Measurements from ENCODE around the gene PPP1R37. TPM values are rescaled to one million over a fixed set of nuclear protein-coding genes. Genes with fewer than 3 reads are reported as not detected.

The PPP1R37 gene
- total and polyA plus RNA-seq, 4 experiments from 2014 or later, result 0.31 to 26.2 (median 13.3) TPM

GRCh38 chr19:45094137-45094536, 1.2 kb downstream of the PPP1R37 start:
- Histone ChIP-seq H3K4me1 (ENCODE audit: insufficient read depth, low read length) (peaks cover 57% of the 10 kb centered on the region), H3K27me3 (ENCODE audit: insufficient read depth, low read length) (no peaks in the 10 kb centered on the region)
- POLR2A ChIA-PET (ENCODE audit: partially characterized antibody), result interaction anchor here (5.0 kb wide), 1 partner anchor 17 kb away, joined by 106 read pairs; the partner anchor contains the start of genes GEMIN7 and ZNF296

GRCh38 chr19:45094707-45095106, 1.7 kb downstream of the PPP1R37 start:
- H3K27me3 ChIP-seq (ENCODE audit: insufficient read depth, low read length), result no peaks in the 10 kb centered on the region
- H3K27me3 Mint-ChIP-seq, result no peaks in the 10 kb centered on the region
- peaks cover 48 to 84% (median 67%) of the 10 kb centered on the region in 4 donors for H3K4me1 Mint-ChIP-seq
- no peaks in the 10 kb centered on the region for H3K9me3 Mint-ChIP-seq
- no peak overlapping the region for H3K27ac ChIP-seq (ENCODE audit: low read depth, low read length)
- peak overlapping the region; percentile 22 to 94 (median 45) for H3K27ac Mint-ChIP-seq
- no peak for DNase-seq
- no peaks in the 10 kb centered on the region for H3K9me3 ChIP-seq (ENCODE audit: control insufficient read depth in 1 of 2, low read length in 2 of 2)
- peaks cover 54% of the 10 kb centered on the region for H3K4me1 ChIP-seq (ENCODE audit: insufficient read depth, low read length)
- H3K4me3 ChIP-seq (ENCODE audit: low read length in 2 of 2), result no peak overlapping the region
- peaks cover 6% of the 10 kb centered on the region for H3K36me3 ChIP-seq (ENCODE audit: insufficient read depth, low read length)
- H3K4me3 Mint-ChIP-seq, result peak overlapping the region; percentile 76 to 98 (median 92)
- CTCF ChIA-PET (ENCODE audit: partially characterized antibody), result no interaction called here
- H3K36me3 Mint-ChIP-seq, result peaks cover 5 to 22% of the 10 kb centered on the region in 2 donors
- POLR2A ChIA-PET (ENCODE audit: partially characterized antibody), result no interaction called here
- intact Hi-C loops (cut with micrococcal nuclease), result loop anchor here (5.0 kb wide), 1 partner anchor 638 kb away; the partner anchor contains the start of genes FBXO46 and MEIOSIN

More at GRCh38 chr19:45094137-45094536, 1.2 kb downstream of the PPP1R37 start:
- peak overlapping the region; percentile 80 for H3K27ac ChIP-seq (ENCODE audit: low read depth, low read length)
- peak overlapping the region; percentile 66 to 94 (median 87) for H3K27ac Mint-ChIP-seq
- no peaks in the 10 kb centered on the region for H3K9me3 Mint-ChIP-seq
- intact Hi-C loops (cut with micrococcal nuclease), result loop anchor here (5.0 kb wide), 1 partner anchor 638 kb away; the partner anchor contains the start of genes FBXO46 and MEIOSIN
- no peaks in the 10 kb centered on the region for H3K27me3 Mint-ChIP-seq
- peaks cover 5 to 22% of the 10 kb centered on the region in 2 donors for H3K36me3 Mint-ChIP-seq
- no peak for DNase-seq
- CTCF ChIA-PET (ENCODE audit: partially characterized antibody), result interaction anchor here (1.5 kb wide), 1 partner anchor 105 kb away, joined by 4 read pairs; no protein-coding TSS in a partner anchor
- peak overlapping the region; percentile 91 to 98 (median 92) for H3K4me3 Mint-ChIP-seq
- peak overlapping the region; percentile 90 to 94 for H3K4me3 ChIP-seq (ENCODE audit: low read length in 2 of 2)
- peaks cover 46 to 80% (median 66%) of the 10 kb centered on the region in 4 donors for H3K4me1 Mint-ChIP-seq
- H3K9me3 ChIP-seq (ENCODE audit: control insufficient read depth in 1 of 2, low read length in 2 of 2), result no peaks in the 10 kb centered on the region
- peaks cover 6% of the 10 kb centered on the region for H3K36me3 ChIP-seq (ENCODE audit: insufficient read depth, low read length)

- H3K36me3 Mint-ChIP-seq, result peaks cover 5 to 20% of the 10 kb centered on the region in 2 donors
- Histone ChIP-seq H3K27ac (ENCODE audit: low read depth, low read length) (no peak overlapping the region), H3K9me3 (ENCODE audit: control insufficient read depth in 1 of 2, low read length in 2 of 2) (no peaks in the 10 kb centered on the region), H3K36me3 (ENCODE audit: insufficient read depth, low read length) (no peaks in the 10 kb centered on the region), H3K4me3 (ENCODE audit: low read length in 2 of 2) (no peak overlapping the region), H3K4me1 (ENCODE audit: insufficient read depth, low read length) (peaks cover 54% of the 10 kb centered on the region), H3K27me3 (ENCODE audit: insufficient read depth, low read length) (no peaks in the 10 kb centered on the region)
- CTCF ChIA-PET (ENCODE audit: partially characterized antibody), result no interaction called here
- H3K9me3 Mint-ChIP-seq, result no peaks in the 10 kb centered on the region
- peak overlapping the region in 4 of 7 donors; percentile 66 to 86 (median 78) for H3K27ac Mint-ChIP-seq
- POLR2A ChIA-PET (ENCODE audit: partially characterized antibody), result no interaction called here
- intact Hi-C loops (cut with micrococcal nuclease), result no loop called here
- H3K4me3 Mint-ChIP-seq, result peak overlapping the region in 5 of 8 donors; percentile 40 to 72 (median 65)
- DNase-seq, result peak in 1 of 5 donors; percentile 5
- H3K27me3 Mint-ChIP-seq, result no peaks in the 10 kb centered on the region
- H3K4me1 Mint-ChIP-seq, result peaks cover 47 to 88% (median 70%) of the 10 kb centered on the region in 4 donors
These were observed 2.8 kb downstream of the PPP1R37 start for GRCh38 chr19:45095496-45096413.

GRCh38 chr19:45096700-45097099, 3.7 kb downstream of the PPP1R37 start:
- Mint-ChIP-seq H3K27ac (peak overlapping the region in 6 of 7 donors; percentile 26 to 86 (median 76)), H3K9me3 (no peaks in the 10 kb centered on the region), H3K4me3 (peak overlapping the region in 4 of 8 donors; percentile 20 to 72 (median 49)), H3K27me3 (no peaks in the 10 kb centered on the region), H3K36me3 (peaks cover 0 to 14% of the 10 kb centered on the region in 2 donors), H3K4me1 (peaks cover 46 to 90% (median 71%) of the 10 kb centered on the region in 4 donors)
- DNase-seq, result peak in 1 of 5 donors; percentile 13
- no peaks in the 10 kb centered on the region for H3K27me3 ChIP-seq (ENCODE audit: insufficient read depth, low read length)
- H3K9me3 ChIP-seq (ENCODE audit: control insufficient read depth in 1 of 2, low read length in 2 of 2), result no peaks in the 10 kb centered on the region
- H3K27ac ChIP-seq (ENCODE audit: low read depth, low read length), result no peak overlapping the region
- H3K4me1 ChIP-seq (ENCODE audit: insufficient read depth, low read length), result peaks cover 47% of the 10 kb centered on the region
- ChIA-PET POLR2A (ENCODE audit: partially characterized antibody) (no interaction called here), CTCF (ENCODE audit: partially characterized antibody) (no interaction called here)
- no peak overlapping the region for H3K4me3 ChIP-seq (ENCODE audit: low read length in 2 of 2)
- H3K36me3 ChIP-seq (ENCODE audit: insufficient read depth, low read length), result no peaks in the 10 kb centered on the region
- intact Hi-C loops (cut with micrococcal nuclease), result no loop called here

GRCh38 chr19:45097450-45097775, 4.4 kb downstream of the PPP1R37 start:
- Mint-ChIP-seq H3K36me3 (peaks cover 0 to 10% of the 10 kb centered on the region in 2 donors), H3K4me3 (peak overlapping the region in 3 of 8 donors; percentile 49 to 70 (median 54)), H3K9me3 (no peaks in the 10 kb centered on the region), H3K27me3 (no peaks in the 10 kb centered on the region), H3K4me1 (peaks cover 50 to 92% (median 70%) of the 10 kb centered on the region in 4 donors), H3K27ac (peak overlapping the region in 5 of 7 donors; percentile 17 to 73 (median 57))
- Histone ChIP-seq H3K36me3 (ENCODE audit: insufficient read depth, low read length) (no peaks in the 10 kb centered on the region), H3K4me3 (ENCODE audit: low read length in 2 of 2) (no peak overlapping the region), H3K9me3 (ENCODE audit: control insufficient read depth in 1 of 2, low read length in 2 of 2) (no peaks in the 10 kb centered on the region), H3K27me3 (ENCODE audit: insufficient read depth, low read length) (no peaks in the 10 kb centered on the region), H3K4me1 (ENCODE audit: insufficient read depth, low read length) (peaks cover 46% of the 10 kb centered on the region), H3K27ac (ENCODE audit: low read depth, low read length) (no peak overlapping the region)
- ChIA-PET CTCF (ENCODE audit: partially characterized antibody) (interaction anchor here (1.0 kb wide), 1 partner anchor 29 kb away, joined by 4 read pairs; no protein-coding TSS in a partner anchor), POLR2A (ENCODE audit: partially characterized antibody) (no interaction called here)
- peak in 1 of 5 donors; percentile 20 for DNase-seq
- intact Hi-C loops (cut with micrococcal nuclease), result no loop called here

- no peak overlapping the region for H3K4me3 ChIP-seq (ENCODE audit: low read length in 2 of 2)
- H3K27ac ChIP-seq (ENCODE audit: low read depth, low read length), result no peak overlapping the region
- H3K9me3 ChIP-seq (ENCODE audit: control insufficient read depth in 1 of 2, low read length in 2 of 2), result no peaks in the 10 kb centered on the region
- Mint-ChIP-seq H3K27me3 (no peaks in the 10 kb centered on the region), H3K36me3 (peaks cover 0 to 6% of the 10 kb centered on the region in 2 donors), H3K27ac (peak overlapping the region in 4 of 7 donors; percentile 17 to 66 (median 40)), H3K4me1 (peaks cover 50 to 93% (median 69%) of the 10 kb centered on the region in 4 donors), H3K9me3 (no peaks in the 10 kb centered on the region), H3K4me3 (peak overlapping the region in 3 of 8 donors; percentile 49 to 70 (median 54))
- no peaks in the 10 kb centered on the region for H3K36me3 ChIP-seq (ENCODE audit: insufficient read depth, low read length)
- POLR2A ChIA-PET (ENCODE audit: partially characterized antibody), result no interaction called here
- intact Hi-C loops (cut with micrococcal nuclease), result no loop called here
- H3K4me1 ChIP-seq (ENCODE audit: insufficient read depth, low read length), result peaks cover 51% of the 10 kb centered on the region
- DNase-seq, result peak in 1 of 5 donors; percentile 31
- CTCF ChIA-PET (ENCODE audit: partially characterized antibody), result interaction anchor here (1.0 kb wide), 1 partner anchor 28 kb away, joined by 4 read pairs; no protein-coding TSS in a partner anchor
- H3K27me3 ChIP-seq (ENCODE audit: insufficient read depth, low read length), result no peaks in the 10 kb centered on the region
These were observed 5.0 kb downstream of the PPP1R37 start for GRCh38 chr19:45097776-45098520.

Measured in CD4-positive, alpha-beta memory T cell (primary cell).